ENCODE results near the gene TXNDC5.

- TF ChIP-seq CTCF (IDR thresholded peaks at IDR 0.05) (no peak), SIN3A (IDR thresholded peaks at IDR 0.05; ENCODE audit: borderline replicate concordance, insufficient read depth, low read depth, low read length) (no peak)
Measured at GRCh38 chr6:7896465-7896987, 14.1 kb downstream of the TXNDC5 start.
